ENCODE measurements around the gene GPC6. TPM values are rescaled to one million over a fixed set of nuclear protein-coding genes. Genes with fewer than 3 reads are reported as not detected.

GPC6 gene
- total RNA-seq, 1 donor from 2014 or later = 42.9 TPM

GRCh38 chr13:94163535-94163934 is 936.9 kb downstream of the GPC6 start:
- Mint-ChIP-seq H3K9me3 (peaks cover 3% of the 10 kb centered on the region), H3K27me3 (ENCODE audit: insufficient read depth, low read depth) (peaks cover 6% of the 10 kb centered on the region), H3K4me3 (no peak overlapping the region), H3K36me3 (no peaks in the 10 kb centered on the region), H3K4me1 (no peaks in the 10 kb centered on the region), H3K27ac (no peak overlapping the region)
- H3K27ac ChIP-seq = no peak overlapping the region
- H3K4me3 ChIP-seq = no peak overlapping the region
- no peak for TF ChIP-seq CTCF (IDR thresholded peaks at IDR 0.05)
- H3K4me2 ChIP-seq = no peak overlapping the region
- H3K36me3 ChIP-seq = no peaks in the 10 kb centered on the region
- H3K27me3 ChIP-seq = no peaks in the 10 kb centered on the region
- H3K9me3 ChIP-seq (ENCODE audit: low read depth) = no peaks in the 10 kb centered on the region
- H3K4me1 ChIP-seq = no peaks in the 10 kb centered on the region
- no peak overlapping the region for H2AFZ ChIP-seq (replicated peaks)
- no peaks in the 10 kb centered on the region for H3F3A ChIP-seq (ENCODE audit: low read depth)
- H4K20me1 ChIP-seq (ENCODE audit: low read depth) = no peaks in the 10 kb centered on the region
- H3K79me2 ChIP-seq (ENCODE audit: low read depth) = no peaks in the 10 kb centered on the region
- H3K9ac ChIP-seq = no peak overlapping the region
- no peak for DNase-seq (ENCODE audit: low spot score)

- Mint-ChIP-seq H3K4me1 (peaks cover 30% of the 10 kb centered on the region), H3K27me3 (ENCODE audit: insufficient read depth, low read depth) (peaks cover 2% of the 10 kb centered on the region), H3K9me3 (no peaks in the 10 kb centered on the region), H3K27ac (no peak overlapping the region), H3K4me3 (no peak overlapping the region), H3K36me3 (no peaks in the 10 kb centered on the region)
- no peak for DNase-seq (ENCODE audit: low spot score)
- no peak overlapping the region for H3K4me3 ChIP-seq
- no peaks in the 10 kb centered on the region for H3K9me3 ChIP-seq (ENCODE audit: low read depth)
- peaks cover 17% of the 10 kb centered on the region for H3K4me1 ChIP-seq
- no peaks in the 10 kb centered on the region for H3K79me2 ChIP-seq (ENCODE audit: low read depth)
- H3K36me3 ChIP-seq = no peaks in the 10 kb centered on the region
- H3K27ac ChIP-seq = no peak overlapping the region
- H3K9ac ChIP-seq = no peak overlapping the region
- H2AFZ ChIP-seq (replicated peaks) = no peak overlapping the region
- H3K4me2 ChIP-seq = no peak overlapping the region
- H3K27me3 ChIP-seq = no peaks in the 10 kb centered on the region
- TF ChIP-seq EZH2phosphoT487 (IDR thresholded peaks at IDR 0.05) (no peak), CTCF (IDR thresholded peaks at IDR 0.05) (no peak), EZH2 (IDR thresholded peaks at IDR 0.05) (no peak)
- H3F3A ChIP-seq (ENCODE audit: low read depth) = no peaks in the 10 kb centered on the region
- no peaks in the 10 kb centered on the region for H4K20me1 ChIP-seq (ENCODE audit: low read depth)
Observed at GRCh38 chr13:94168783-94169453, 942.3 kb downstream of the GPC6 start.

- H3K4me1 Mint-ChIP-seq = peaks cover 30% of the 10 kb centered on the region
- H4K20me1 ChIP-seq (ENCODE audit: low read depth) = no peaks in the 10 kb centered on the region
- no peaks in the 10 kb centered on the region for H3K9me3 ChIP-seq (ENCODE audit: low read depth)
- TF ChIP-seq EZH2phosphoT487 (IDR thresholded peaks at IDR 0.05) (no peak), EZH2 (IDR thresholded peaks at IDR 0.05) (no peak), CTCF (IDR thresholded peaks at IDR 0.05) (no peak)
- H3K4me3 ChIP-seq = no peak overlapping the region
- H3K79me2 ChIP-seq (ENCODE audit: low read depth) = no peaks in the 10 kb centered on the region
- H3K4me3 Mint-ChIP-seq = no peak overlapping the region
- peaks cover 2% of the 10 kb centered on the region for H3K27me3 Mint-ChIP-seq (ENCODE audit: insufficient read depth, low read depth)
- no peaks in the 10 kb centered on the region for H3K9me3 Mint-ChIP-seq
- no peak for DNase-seq (ENCODE audit: low spot score)
- H3K9ac ChIP-seq = no peak overlapping the region
- no peaks in the 10 kb centered on the region for H3K36me3 Mint-ChIP-seq
- H3K27ac Mint-ChIP-seq = no peak overlapping the region
- no peaks in the 10 kb centered on the region for H3K27me3 ChIP-seq
- no peak overlapping the region for H3K4me2 ChIP-seq
- H2AFZ ChIP-seq (replicated peaks) = no peak overlapping the region
- no peaks in the 10 kb centered on the region for H3K36me3 ChIP-seq
- H3F3A ChIP-seq (ENCODE audit: low read depth) = no peaks in the 10 kb centered on the region
- H3K4me1 ChIP-seq = peaks cover 17% of the 10 kb centered on the region
- H3K27ac ChIP-seq = no peak overlapping the region
Observed at GRCh38 chr13:94169454-94170144, 943.0 kb downstream of the GPC6 start.

All from neural progenitor cell (in vitro differentiated cells).